Chondrocyte (in vitro differentiated cells): ENCODE results near the gene OR1B1. TPM values are rescaled to one million over a fixed set of nuclear protein-coding genes. Genes with fewer than 3 reads are reported as not detected.

Experiments used
- DNase-seq: peaks from one replicate; pipeline ENCODE4 v3.0.0; 2021; ENCODE audit warnings: mixed read lengths, low spot score
- H3K27ac Mint-ChIP-seq: one replicate; pipeline ENCODE4 v1.8.0; 2021; ENCODE audit warnings: mild to moderate bottlenecking, moderate library complexity, mixed read lengths; ENCODE audit not compliant: unreplicated experiment
- H3K27me3 Mint-ChIP-seq: 2 replicates; pipeline ENCODE4 v1.8.0; 2021; ENCODE audit warnings: low read depth, mixed read lengths
- H3K36me3 Mint-ChIP-seq: 2 replicates; pipeline ENCODE4 v1.8.0; 2021; ENCODE audit warnings: low read depth, mixed read lengths
- H3K4me1 Mint-ChIP-seq: 2 replicates; pipeline ENCODE4 v1.8.0; 2021; ENCODE audit warnings: low read depth, mild to moderate bottlenecking, mixed read lengths
- H3K4me3 Mint-ChIP-seq: one replicate; pipeline ENCODE4 v1.8.0; 2021; ENCODE audit warnings: mild to moderate bottlenecking, moderate library complexity, mixed read lengths; ENCODE audit not compliant: unreplicated experiment
- H3K9me3 Mint-ChIP-seq: 2 replicates; pipeline ENCODE4 v1.8.0; 2021; ENCODE audit warnings: low read depth, mixed read lengths
- total RNA-seq: library from RNA; stranded (reverse); gene quantifications from 3 replicates; pipeline ENCODE4 v1.2.1, GENCODE V29; 2021
- TF ChIP-seq, protein P1 (sequence below): fragments of 200-600 bp; sonication (generic); IDR thresholded peaks from 2 replicates; pipeline ENCODE4 v1.5.0; 2021; ENCODE audit warnings: antibody characterized with exemption, mild to moderate bottlenecking, moderate library complexity

OR1B1 gene
- total RNA-seq, 1 donor from 2014 or later = not detected

DNA sequence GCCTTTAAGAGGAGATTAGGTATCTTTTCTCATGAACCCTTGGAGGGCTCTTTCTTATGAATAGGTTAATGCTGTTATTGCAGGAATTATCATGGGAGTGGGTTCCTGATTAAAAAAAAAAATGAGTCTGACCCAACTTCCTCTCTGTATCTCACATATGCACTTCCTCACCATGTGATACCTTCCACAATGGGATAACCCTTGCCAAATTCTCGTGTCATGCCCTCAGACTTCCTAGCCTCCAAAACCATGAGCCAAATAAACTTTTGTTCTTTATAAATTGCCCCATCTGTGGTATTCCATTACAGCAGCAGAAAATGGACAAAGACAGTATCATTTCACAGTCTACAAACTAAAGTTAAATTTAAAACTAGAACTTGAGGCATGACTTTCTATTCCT lies 1.0 kb downstream of the OR1B1 start:
- Mint-ChIP-seq H3K27ac (no peak overlapping the region), H3K27me3 (peaks cover 12% of the 10 kb centered on the region), H3K36me3 (no peaks in the 10 kb centered on the region), H3K9me3 (no peaks in the 10 kb centered on the region), H3K4me1 (no peaks in the 10 kb centered on the region), H3K4me3 (no peak overlapping the region)
- DNase-seq = no peak
- TF ChIP-seq, protein P1, sequence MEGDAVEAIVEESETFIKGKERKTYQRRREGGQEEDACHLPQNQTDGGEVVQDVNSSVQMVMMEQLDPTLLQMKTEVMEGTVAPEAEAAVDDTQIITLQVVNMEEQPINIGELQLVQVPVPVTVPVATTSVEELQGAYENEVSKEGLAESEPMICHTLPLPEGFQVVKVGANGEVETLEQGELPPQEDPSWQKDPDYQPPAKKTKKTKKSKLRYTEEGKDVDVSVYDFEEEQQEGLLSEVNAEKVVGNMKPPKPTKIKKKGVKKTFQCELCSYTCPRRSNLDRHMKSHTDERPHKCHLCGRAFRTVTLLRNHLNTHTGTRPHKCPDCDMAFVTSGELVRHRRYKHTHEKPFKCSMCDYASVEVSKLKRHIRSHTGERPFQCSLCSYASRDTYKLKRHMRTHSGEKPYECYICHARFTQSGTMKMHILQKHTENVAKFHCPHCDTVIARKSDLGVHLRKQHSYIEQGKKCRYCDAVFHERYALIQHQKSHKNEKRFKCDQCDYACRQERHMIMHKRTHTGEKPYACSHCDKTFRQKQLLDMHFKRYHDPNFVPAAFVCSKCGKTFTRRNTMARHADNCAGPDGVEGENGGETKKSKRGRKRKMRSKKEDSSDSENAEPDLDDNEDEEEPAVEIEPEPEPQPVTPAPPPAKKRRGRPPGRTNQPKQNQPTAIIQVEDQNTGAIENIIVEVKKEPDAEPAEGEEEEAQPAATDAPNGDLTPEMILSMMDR = no peak

DNA sequence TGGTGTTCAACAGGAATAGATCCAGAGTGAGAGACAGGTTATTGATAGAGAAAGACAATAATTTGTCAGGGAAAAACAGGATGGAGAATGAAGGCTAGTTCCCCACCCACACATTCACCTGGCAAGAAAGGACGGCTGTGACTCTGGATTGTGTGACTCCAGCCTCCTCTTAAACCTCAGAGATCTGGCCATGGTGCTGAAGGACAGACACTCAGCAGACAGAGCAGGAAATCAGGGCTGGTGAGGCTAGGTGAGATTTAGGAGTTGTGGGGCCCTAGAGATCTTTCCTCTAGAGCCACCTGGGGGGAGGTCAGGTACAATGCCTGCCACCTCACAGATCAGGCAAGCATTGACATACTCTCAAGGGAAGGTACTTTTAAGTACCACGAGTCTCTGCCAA lies 15.2 kb downstream of the OR1B1 start:
- H3K27ac Mint-ChIP-seq = no peak overlapping the region
- peaks cover 11% of the 10 kb centered on the region for H3K9me3 Mint-ChIP-seq
- H3K4me1 Mint-ChIP-seq = no peaks in the 10 kb centered on the region
- no peak for DNase-seq
- H3K36me3 Mint-ChIP-seq = no peaks in the 10 kb centered on the region
- peaks cover 12% of the 10 kb centered on the region for H3K27me3 Mint-ChIP-seq
- H3K4me3 Mint-ChIP-seq = no peak overlapping the region
- TF ChIP-seq, protein P1 = no peak

DNA sequence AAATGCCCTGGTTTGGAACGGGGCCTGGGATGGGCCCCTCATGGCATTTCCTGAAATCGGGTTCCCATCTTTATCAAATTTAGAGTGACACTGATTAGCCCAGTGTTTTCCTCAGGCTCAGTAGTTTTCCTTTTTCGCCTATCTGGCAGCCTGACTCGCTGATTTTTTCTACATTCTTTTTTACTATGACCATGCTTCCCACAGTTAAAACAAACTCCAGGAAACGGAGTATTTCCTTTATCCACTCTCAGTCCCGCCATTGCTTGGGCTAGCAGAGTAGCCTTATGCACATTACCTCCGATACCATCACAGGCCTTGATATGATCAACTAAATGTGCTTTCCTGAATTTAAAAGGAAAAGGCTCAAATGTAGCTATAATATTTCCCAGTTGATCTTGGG lies 37.4 kb downstream of the OR1B1 start:
- DNase-seq = no peak
- no peak overlapping the region for H3K4me3 Mint-ChIP-seq
- H3K27me3 Mint-ChIP-seq = peaks cover 22% of the 10 kb centered on the region
- H3K4me1 Mint-ChIP-seq = no peaks in the 10 kb centered on the region
- TF ChIP-seq, protein P1 = no peak
- H3K36me3 Mint-ChIP-seq = peaks cover 1% of the 10 kb centered on the region
- peaks cover 6% of the 10 kb centered on the region for H3K9me3 Mint-ChIP-seq
- H3K27ac Mint-ChIP-seq = no peak overlapping the region

DNA sequence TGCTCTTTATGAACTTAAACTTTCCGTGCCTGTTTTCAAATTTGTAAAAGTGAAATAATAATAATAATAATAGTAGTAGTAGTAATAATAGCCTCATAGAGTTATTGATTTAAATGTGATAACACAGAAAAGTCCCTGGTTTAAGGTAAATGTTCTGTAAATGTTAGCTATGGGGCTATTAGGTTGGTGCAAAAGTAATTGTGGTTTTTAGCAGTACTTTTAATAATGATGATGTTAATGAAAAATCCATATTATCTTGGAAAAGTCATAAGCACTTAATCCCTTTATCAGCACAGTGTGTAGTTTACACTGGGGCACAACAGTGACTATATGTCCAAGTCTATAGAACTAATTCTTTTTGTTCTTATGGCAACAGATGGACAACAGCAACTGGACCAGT lies 43.1 kb downstream of the OR1B1 start, which contains the start of gene OR1Q1:
TSS of gene OR1Q1 (plus strand) at position 377 of the 400 bp plus-strand sequence. CDS start at position 377, 0 bp downstream.
- no peak for DNase-seq
- Mint-ChIP-seq H3K27me3 (peaks cover 14% of the 10 kb centered on the region), H3K4me3 (no peak within 1 kb of the TSS), H3K9me3 (peaks cover 6% of the 10 kb centered on the region), H3K27ac (no peak within 1 kb of the TSS), H3K4me1 (no peaks in the 10 kb centered on the region), H3K36me3 (no peaks in the 10 kb centered on the region)
- TF ChIP-seq, protein P1 = no peak

DNA sequence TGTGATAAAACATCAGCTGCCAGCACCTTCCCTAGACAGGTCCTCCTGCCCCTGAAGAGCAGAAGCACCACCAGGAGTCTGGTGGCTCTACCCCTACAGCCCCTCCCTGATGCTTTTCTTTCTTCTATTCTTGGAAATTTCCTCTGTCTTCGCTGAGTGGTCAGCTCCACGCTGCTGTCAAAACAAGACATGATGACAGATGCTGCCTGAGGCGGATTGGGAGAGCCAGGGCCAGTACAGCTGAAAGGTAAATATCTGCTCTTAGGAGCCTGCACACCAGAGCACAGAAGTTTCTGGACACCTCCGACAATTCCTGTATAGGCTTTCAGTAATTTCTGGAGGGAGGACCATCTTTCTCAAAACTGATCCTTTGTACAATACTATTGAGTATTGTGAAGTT lies 47.6 kb downstream of the OR1B1 start:
- TF ChIP-seq, protein P1 = no peak
- Mint-ChIP-seq H3K27me3 (peaks cover 11% of the 10 kb centered on the region), H3K4me1 (no peaks in the 10 kb centered on the region), H3K36me3 (no peaks in the 10 kb centered on the region), H3K9me3 (no peaks in the 10 kb centered on the region), H3K27ac (no peak overlapping the region), H3K4me3 (no peak overlapping the region)
- no peak for DNase-seq
